DMS114 treated with DMSO at 0.1 percent for 48 hours (cell line): Measurements from ENCODE around the gene MRPS6.

ENCODE experiments used
- DNase-seq: peaks from one replicate; lab custom pipeline; 2025; ENCODE audit not compliant: unreplicated experiment; lab: John Stamatoyannopoulos, UW

The MRPS6 gene

DNA sequence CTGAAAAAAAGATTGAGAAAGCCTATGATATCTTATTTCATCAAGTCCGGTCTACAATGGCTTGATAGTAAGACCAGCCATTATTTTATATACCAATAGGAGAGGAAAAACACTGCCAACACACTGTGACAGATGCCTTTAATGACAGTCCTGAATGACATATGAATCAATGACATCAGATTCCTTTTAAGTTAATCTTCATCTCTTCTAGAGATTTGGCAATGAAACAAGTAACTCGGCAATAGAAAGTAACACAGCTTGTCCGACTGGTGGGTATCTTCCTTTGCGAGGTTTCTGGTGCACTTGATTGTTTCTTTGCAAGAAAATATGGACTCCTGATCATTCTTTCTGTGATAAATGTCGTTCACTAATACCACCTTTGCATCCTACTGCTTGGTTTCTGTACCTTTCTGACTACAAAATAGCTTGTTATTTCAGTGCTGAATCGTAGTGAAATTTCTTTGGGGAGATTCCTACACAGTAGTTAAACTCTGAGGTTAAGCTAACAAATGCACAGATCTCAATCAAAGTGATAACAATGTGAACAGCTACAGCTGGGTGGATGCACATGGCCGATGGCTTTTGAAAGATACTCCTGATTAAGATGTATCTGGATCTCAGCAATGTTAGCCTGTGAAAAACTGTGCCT lies 104.7 kb downstream of the MRPS6 start:
- DNase-seq = no peak

DNA sequence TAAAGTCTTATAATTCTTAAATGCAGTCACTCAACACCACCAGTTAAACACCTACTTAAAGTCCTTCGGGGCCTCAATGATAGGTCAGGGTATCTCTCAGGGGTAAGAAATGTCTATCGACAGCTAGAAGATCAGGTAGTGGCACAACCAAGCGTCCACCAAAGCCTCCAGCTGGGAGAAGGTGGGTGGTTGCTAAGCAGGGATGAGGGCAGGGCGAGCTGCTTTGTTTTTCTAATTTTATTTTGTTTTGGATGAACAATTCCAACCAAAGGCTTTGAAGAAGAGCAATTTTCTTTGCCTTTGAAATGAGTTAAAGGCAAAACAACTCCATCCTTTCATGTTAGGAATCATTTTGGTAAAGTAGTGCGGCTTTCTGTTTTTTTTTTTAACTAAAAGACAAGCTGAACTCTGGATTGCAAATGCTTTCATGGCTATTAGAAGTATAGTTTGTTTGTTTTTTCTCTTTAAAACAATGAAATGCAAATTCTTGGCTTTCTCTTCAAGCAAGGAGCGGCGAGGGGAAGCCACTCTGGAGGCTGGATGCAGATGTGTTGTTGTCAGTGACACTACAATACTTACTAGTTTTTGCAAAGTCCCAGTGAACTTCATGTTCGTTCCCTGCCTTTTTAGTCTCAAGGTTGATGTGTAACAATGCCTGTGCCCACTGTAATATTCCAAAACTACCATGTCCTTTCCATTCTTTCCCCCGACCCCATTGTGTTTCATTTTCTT lies 106.0 kb downstream of the MRPS6 start:
- DNase-seq = no peak

DNA sequence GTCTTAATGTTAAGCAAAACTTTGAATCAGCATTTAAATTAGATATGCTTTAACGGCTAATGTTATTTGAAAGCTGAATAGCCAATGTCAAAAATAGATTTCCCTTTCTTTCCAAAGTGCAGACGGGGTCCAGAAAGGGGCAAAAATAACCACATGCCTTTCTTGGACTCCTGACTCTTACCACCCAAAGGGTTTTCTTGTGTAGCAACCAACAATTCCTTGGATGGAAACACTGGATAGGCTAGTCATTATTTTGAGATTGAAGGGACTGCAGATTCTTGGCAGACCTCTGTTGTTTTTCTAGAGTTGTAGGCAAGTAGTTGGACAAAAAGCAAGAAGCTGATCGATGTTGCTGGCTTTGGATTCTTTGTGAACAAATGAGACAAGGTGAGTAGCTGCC lies 107.0 kb downstream of the MRPS6 start:
- no peak for DNase-seq

DNA sequence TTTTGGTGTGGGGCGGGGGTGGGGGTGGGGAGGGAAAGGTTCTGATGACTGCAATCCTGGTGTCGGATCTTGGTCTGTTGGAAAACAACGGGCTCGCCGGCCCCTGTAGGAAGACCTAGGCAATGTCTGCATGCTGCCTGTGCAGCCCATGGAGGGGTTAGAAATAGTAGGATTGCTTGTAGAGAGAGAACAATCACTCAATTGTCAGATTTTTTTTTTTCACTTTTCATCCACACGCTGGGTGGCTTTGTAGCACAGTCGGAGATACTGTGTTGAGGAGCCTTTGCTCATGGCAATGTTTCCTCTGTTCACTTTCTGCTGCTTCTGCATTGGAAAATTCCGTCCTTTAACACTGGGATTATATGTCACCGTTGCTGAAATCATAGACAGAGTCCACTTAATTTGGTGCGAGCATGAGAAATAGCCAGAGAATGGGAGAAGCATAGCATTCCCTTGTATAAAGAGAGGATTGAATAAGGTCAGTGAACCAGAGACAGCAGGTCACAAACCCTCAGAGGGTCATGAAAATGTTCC lies 107.5 kb downstream of the MRPS6 start:
- no peak for DNase-seq

DNA sequence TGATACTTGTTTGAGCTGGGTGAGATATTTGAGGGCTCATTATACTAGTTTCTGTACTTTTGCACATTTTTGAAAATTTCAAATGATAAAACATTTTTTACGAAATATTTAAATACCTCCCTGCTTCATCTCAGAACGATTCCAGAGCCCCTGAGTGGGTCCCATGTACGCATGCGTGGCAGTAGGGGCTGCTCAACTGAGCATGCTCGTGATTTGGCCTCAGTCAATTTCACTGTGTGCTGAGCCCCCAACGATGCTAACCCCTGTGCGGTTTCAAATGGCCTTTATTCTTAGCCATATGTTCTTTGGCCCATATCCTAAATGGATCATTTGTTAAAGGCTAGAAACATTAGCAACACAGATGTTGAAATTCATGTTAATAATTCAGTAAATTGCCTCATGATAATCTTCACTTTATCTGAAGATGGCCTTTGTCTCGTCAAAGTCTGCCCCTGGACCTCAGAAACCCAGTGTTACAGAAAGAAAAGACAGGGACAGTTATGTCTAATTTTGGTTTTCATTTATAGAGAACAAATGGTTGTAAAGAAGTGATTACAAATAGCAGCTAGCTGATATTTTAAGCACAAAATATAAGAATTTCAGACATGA lies 108.2 kb downstream of the MRPS6 start:
- no peak for DNase-seq

DNA sequence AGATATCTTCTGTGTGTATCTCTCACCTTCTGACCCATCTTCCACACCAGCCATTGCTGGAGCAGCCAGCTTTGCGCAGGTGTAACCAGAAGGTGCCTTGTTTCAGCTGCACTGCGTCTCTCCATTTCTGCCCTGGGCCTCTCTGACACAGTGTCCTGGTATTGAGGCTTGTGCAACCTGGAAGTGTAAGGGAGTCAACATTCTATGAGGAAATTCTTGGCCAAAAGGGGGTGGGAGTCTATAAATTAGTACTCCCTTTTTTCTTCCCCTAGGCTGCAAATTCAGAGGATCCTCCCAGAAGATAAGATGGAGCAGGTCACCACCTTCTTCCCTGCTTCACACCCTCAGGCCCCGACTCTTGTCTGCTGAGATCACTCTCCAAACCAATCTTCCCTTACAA lies 109.1 kb downstream of the MRPS6 start:
- no peak for DNase-seq

DNA sequence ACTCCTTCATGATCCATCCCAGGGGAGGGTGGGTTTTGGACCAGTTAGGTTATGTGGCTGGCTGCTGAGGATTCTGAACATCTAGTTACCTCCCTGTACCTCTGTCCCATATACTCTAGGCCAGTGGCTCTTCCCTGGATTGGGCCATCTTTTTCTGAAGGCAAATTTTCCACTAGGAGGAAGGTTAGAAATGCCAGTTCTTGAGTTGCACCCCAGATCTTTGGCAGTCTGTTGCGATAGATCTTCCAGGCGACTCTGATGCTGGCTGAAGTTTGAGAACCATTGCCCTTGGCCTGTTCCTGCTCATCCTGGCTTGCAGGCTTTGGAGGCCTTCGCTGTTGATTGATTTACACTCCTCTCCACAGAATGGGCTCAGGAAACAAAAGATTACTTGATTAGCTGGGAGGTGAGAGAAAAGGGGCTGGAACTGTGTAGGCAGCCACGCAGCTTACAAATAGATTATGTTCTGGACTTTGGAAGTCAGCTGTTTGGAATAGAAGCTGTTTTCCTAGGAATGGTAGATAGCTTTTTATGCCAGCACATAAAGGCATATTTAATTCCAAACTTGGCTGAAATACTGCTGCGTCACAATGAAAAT lies 110.1 kb downstream of the MRPS6 start:
- no peak for DNase-seq

DNA sequence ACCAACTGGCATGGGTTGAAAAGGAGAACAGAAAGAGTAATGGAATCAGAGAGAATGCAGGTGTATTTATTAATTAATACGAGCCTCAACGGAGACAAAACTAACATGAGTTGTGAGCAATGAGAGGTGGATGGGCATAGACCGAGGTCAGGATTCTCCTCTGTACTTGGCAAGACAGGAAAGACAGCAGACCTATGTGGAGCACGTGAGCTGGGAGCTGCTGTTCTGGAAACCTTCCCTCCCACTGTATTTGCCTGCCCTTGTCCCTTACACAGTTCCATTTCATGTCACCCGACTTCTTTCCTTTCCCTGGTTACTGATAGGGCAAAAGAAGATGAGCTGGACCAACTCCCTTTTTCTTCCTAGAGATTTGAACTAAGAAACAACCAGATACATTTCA lies 110.9 kb downstream of the MRPS6 start:
- DNase-seq = no peak

DNA sequence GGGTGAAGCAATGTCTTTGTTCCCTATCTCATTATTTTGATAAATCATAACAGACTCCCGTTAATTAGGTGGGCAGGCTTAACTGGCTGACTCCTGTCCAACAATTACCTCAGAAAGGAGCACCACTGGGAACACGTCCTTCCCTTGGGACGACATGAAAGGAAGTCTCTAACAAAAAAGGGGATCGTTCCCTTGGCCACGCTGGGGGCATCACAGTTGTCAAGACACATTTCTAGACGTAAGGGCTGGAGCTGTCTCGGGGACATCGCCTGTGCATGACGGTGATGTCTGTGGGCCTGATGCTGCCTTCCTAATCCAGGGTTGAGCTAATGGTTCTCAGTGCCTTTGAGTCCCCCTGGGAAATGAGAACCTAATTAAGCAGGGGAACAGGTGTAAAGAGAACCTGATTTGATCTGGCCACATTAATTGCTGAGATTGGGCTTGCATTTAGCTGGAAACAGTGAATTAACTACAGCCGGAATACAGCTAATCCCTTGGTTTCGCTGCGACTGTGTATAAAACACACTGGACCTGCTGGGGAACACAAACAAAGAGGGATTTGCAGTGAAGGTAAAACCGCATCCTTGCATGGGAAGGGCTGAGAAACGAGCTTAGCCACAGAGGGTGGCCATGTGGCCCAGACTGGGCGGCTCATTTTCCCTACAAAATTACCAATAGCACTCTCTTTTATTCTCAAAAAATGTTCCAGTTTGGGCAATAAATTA lies 111.8 kb downstream of the MRPS6 start:
- no peak for DNase-seq

DNA sequence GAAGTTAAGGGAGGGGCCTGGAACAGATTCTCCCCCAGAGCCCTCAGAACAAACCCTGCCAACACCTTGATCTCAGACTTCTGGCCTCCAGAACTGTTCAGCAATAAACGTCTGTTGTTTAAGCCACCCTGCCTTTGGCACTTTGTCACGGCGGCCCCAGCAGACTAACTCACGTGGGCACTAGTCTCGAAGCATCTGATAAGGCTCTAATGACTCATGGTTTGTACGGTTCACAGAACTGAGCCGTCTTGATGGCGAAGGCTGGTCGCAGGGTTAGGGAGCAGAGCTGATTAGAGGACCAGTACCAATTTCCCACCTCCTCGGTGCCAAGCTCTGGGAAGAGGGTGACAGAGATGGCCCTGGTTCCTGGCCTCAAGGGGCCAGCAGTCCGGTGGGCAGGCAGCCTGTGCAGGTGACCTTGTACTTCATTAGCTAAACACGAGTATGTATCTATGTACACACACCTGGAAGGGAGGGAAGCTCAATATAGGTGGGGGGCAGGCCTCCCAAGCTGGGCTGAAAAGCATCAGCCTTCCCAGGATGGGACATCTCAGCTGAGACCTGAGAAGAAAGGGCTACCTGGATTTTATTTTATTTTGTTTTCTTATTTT lies 112.8 kb downstream of the MRPS6 start:
- DNase-seq = no peak

DNA sequence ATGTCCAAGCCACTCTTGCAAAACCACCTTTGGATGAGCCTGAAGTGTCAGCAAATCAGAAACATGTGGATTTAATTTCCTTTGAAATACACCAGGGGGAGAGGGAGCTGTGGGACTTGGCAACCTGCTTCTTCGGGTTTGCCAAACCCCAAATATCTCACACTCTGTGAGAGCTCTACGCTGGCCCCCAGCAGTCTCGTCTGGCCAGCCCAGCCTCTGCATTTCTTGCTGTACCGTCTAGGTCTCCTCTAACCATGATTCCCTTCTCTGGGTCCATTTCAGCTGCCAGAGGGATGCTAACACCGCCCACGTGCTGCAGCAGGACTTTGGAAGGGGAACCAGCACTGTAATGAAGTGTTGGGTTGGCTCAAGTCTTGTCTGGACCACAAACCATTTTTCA lies 114.6 kb downstream of the MRPS6 start:
- DNase-seq = no peak

DNA sequence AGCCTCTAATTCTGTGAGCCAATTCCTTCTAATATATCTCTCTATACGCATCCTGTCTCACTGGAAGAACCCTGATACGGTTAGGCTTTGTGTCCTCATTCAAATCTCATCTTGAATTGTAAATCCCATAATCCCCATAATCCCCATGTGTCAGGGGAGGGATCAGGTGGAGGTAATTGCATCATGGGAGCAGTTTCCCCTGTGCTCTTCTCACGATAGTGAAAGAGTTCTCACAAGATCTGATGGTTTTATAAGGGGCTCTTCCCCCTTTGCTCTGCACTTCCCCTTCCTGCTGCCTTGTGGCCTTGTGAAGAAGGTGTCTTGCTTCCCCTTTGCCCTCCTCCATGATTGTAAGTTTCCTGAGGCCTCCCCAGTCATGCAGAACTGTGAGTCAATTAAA lies 116.1 kb downstream of the MRPS6 start:
- DNase-seq = no peak

DNA sequence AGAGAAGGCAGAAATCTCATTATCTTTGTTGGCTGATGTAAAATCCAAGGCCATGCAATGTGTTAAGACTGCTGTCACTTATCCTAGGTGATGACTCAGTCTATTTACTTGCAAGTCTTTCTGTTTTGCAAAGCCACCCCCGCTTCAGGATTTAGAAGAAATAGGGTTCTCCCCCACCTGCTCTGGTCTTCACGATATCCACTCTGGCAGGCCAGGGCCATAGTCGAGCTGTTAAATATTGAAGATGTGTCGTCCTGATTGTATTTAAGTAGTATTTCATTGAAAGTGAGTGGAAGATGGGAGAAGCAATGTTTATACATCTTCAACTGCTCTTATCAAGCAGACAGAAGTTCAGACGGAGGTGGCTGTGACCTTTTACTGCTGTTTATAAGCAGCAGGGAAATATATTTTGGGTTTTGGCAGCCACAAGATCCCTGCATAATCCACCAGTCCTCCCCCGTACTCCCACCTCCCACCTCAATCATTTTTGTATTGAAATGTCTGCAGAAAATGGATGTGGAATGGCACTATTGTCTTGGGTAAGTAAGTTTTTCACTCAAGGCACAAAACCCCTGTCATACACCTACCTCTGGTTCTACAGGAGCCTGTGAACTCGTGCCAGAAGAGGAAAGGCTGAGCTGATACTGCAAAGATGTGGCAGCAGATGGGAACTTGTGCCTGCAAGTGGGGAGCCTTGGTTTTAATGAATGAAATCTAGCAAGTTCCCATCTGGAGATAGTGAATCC lies 117.4 kb downstream of the MRPS6 start:
- DNase-seq = no peak

DNA sequence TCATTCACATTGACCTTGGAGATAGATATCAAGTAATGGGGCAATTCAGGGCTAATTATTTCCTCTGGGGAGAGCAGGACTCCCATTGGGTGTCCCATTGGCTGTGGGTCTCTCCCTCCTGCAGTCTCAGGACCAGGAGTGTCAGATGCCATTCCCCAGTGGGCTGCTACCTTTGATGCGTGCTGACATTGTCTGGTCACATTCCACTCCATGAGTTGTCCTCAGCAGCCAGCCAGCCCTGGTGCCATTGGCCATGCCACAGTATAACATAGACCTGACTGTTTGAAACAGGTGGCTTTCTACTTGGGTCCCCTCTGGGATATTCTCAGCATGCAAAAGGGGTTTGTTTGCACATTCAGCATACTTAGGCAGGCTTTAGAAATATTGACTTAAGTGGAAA lies 118.5 kb downstream of the MRPS6 start:
- no peak for DNase-seq
